GM18507 (cell line): ENCODE results near the gene PNPLA2.

Experiments
- DNase-seq: peaks from one replicate; pipeline ENCODE4 v3.0.0; 2011; ENCODE audit warnings: low read depth; ENCODE audit not compliant: insufficient read length; ENCODE audit errors: extremely low spot score
- FAIRE-seq: peaks from 2 replicates; lab custom pipeline; 2011; peaks lifted over from hg19 to GRCh38; lab: Jason Lieb, UNC

Gene PNPLA2

GRCh38 chr11:850775-851763 lies 32.4 kb downstream of the PNPLA2 start:
- no peak for DNase-seq
- no peak for FAIRE-seq

- DNase-seq (no peak), FAIRE-seq (no peak)
These were observed 34.0 kb downstream of the PNPLA2 start for GRCh38 chr11:852762-853161.

- no peak for FAIRE-seq
- DNase-seq: no peak
These were observed 35.2 kb downstream of the PNPLA2 start for GRCh38 chr11:853682-854448.

GRCh38 chr11:854601-855329 lies 36.1 kb downstream of the PNPLA2 start:
- DNase-seq (no peak), FAIRE-seq (no peak)

GRCh38 chr11:855330-855674 lies 36.6 kb downstream of the PNPLA2 start:
- DNase-seq: no peak
- no peak for FAIRE-seq

- no peak for DNase-seq
- FAIRE-seq: no peak
These were observed 37.1 kb downstream of the PNPLA2 start for GRCh38 chr11:855796-856195.

- no peak for DNase-seq
- FAIRE-seq: no peak
These were observed 37.7 kb downstream of the PNPLA2 start for GRCh38 chr11:856397-856796.

GRCh38 chr11:858053-858761 lies 39.5 kb downstream of the PNPLA2 start:
- no peak for FAIRE-seq
- no peak for DNase-seq

- no peak for DNase-seq
- FAIRE-seq: no peak
These were observed 40.1 kb downstream of the PNPLA2 start for GRCh38 chr11:858762-859339.

- DNase-seq (no peak), FAIRE-seq (no peak)
These were observed 40.8 kb downstream of the PNPLA2 start for GRCh38 chr11:859394-860131.

GRCh38 chr11:860234-861104 lies 41.8 kb downstream of the PNPLA2 start:
- FAIRE-seq (no peak), DNase-seq (no peak)

- DNase-seq (no peak), FAIRE-seq (no peak)
These were observed 42.4 kb downstream of the PNPLA2 start for GRCh38 chr11:861105-861479.

GRCh38 chr11:862081-862661 lies 43.5 kb downstream of the PNPLA2 start:
- DNase-seq (no peak), FAIRE-seq (no peak)

GRCh38 chr11:862696-863022 lies 43.9 kb downstream of the PNPLA2 start:
- no peak for DNase-seq
- FAIRE-seq: no peak

GRCh38 chr11:863023-863909 lies 44.6 kb downstream of the PNPLA2 start:
- DNase-seq: no peak
- FAIRE-seq: no peak
